ENCODE measurements around the gene PTPRG.

DNA sequence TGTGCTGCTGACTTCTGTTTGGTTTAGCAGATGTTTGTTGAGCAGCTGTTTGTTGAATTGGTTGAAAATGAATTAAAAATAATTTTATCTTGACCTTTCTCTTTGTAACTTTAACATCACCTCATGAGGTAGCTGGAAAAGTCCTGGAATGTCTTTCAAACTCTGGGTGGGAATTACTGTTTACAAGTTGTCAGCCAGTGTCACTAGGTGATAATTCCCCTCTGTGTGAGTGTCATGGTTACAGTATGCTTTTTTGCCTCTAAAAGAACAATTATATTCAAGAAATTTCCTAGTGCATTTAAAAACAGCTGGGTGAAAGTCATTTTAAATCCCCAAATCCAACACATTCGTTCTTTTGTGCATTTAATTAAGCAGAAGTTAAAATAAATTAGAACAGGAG, 113.2 kb downstream of the PTPRG start:
- TF ChIP-seq, protein P1, sequence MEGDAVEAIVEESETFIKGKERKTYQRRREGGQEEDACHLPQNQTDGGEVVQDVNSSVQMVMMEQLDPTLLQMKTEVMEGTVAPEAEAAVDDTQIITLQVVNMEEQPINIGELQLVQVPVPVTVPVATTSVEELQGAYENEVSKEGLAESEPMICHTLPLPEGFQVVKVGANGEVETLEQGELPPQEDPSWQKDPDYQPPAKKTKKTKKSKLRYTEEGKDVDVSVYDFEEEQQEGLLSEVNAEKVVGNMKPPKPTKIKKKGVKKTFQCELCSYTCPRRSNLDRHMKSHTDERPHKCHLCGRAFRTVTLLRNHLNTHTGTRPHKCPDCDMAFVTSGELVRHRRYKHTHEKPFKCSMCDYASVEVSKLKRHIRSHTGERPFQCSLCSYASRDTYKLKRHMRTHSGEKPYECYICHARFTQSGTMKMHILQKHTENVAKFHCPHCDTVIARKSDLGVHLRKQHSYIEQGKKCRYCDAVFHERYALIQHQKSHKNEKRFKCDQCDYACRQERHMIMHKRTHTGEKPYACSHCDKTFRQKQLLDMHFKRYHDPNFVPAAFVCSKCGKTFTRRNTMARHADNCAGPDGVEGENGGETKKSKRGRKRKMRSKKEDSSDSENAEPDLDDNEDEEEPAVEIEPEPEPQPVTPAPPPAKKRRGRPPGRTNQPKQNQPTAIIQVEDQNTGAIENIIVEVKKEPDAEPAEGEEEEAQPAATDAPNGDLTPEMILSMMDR (conservative IDR thresholded peaks at IDR 0.05) = no peak
- TF ChIP-seq ZFX (IDR thresholded peaks at IDR 0.05) = no peak
